AG10803 (cell line): Measurements from ENCODE around the gene PCP4.

Experiments
- DNase-seq: peaks from one replicate; pipeline ENCODE4 v3.0.0; 2010; ENCODE audit warnings: low read depth
- H3K4me3 ChIP-seq: 2 replicates; pipeline ENCODE4 v1.5.1; 2011; ENCODE audit warnings: mild to moderate bottlenecking, low read length, control low read depth
- TF ChIP-seq, protein P1 (sequence below): conservative IDR thresholded peaks from 2 replicates; pipeline ENCODE4 v1.5.1; 2011; ENCODE audit warnings: mild to moderate bottlenecking, low read length, control low read depth, inconsistent platforms

Gene PCP4

DNA sequence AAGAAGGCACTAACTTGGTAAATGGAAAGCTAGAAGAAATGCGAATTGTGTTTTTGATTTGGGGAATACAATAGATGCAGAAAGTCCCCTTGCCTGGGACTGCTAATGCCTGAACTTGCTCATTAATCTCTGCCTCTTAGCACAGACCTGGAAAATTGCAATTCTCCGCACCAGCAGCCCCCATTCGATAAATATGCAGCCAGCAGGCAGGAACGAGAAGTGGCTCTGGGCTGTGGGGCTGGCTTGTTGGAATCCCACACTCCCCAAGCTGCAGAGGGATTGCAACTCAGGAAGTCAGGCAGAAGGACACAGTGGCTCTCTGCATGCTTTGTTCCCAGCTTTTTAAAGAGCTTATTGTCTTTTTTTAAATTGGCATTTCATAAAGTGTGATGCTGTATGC lies 51.3 kb downstream of the PCP4 start:
- DNase-seq = no peak
- TF ChIP-seq, protein P1, sequence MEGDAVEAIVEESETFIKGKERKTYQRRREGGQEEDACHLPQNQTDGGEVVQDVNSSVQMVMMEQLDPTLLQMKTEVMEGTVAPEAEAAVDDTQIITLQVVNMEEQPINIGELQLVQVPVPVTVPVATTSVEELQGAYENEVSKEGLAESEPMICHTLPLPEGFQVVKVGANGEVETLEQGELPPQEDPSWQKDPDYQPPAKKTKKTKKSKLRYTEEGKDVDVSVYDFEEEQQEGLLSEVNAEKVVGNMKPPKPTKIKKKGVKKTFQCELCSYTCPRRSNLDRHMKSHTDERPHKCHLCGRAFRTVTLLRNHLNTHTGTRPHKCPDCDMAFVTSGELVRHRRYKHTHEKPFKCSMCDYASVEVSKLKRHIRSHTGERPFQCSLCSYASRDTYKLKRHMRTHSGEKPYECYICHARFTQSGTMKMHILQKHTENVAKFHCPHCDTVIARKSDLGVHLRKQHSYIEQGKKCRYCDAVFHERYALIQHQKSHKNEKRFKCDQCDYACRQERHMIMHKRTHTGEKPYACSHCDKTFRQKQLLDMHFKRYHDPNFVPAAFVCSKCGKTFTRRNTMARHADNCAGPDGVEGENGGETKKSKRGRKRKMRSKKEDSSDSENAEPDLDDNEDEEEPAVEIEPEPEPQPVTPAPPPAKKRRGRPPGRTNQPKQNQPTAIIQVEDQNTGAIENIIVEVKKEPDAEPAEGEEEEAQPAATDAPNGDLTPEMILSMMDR = no peak
- no peak overlapping the region for H3K4me3 ChIP-seq

DNA sequence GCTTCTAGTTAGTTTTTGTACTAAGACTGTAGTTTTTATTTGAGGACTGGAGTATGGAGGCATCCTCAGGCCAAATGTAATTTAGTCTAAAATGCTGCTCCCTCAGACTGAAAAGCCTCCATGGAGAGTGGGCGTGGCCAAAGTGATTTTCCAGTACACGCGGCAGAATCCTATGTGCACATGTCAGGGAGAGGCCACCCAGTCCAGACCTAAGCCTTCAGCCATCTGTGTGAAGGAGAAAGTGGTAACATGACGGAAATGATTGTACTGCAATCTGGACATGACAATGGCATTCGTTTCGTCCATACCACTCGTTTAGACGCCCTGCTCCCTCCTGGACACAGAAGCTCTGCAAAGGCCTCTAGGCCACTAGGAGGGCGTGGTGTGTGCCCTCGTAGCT lies 56.2 kb downstream of the PCP4 start:
- DNase-seq = no peak
- H3K4me3 ChIP-seq = no peak overlapping the region
- TF ChIP-seq, protein P1 = no peak

DNA sequence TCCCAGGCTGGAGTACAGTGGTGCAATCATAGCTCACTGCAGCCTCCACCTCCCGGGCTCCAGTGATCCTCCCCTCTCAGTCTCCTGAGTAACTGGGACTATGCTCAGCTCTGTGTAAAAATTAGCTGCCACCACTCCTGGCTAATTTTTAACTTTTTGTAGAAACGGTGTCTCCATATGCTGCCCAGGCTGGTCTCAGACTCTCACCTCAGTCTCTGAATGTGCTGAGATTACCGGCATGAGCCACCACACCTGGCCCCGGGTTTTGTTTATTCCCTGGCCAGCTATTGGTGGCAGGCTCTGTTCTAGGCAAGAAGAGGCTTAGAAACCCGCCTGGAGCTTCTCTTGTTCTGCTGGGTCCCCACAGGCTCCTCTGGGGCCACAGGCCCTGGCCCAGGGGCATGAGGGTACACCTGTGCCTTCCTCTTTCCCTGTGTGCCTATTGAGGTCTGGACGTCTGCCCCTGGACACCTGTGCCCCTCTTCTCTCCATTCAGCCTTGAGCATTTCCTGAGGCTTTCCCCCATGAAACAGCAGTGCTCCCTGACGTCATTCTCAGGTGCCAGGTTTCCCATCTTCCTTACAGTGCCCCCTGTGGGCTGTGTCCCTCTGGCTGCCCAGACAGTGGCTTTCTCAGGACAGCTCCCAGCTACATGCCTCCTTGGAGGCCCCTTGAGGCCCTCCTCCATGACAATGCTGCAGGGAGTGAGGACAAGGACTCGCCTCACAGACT lies 57.5 kb downstream of the PCP4 start:
- TF ChIP-seq, protein P1 = no peak
- DNase-seq = no peak
- H3K4me3 ChIP-seq = no peak overlapping the region

DNA sequence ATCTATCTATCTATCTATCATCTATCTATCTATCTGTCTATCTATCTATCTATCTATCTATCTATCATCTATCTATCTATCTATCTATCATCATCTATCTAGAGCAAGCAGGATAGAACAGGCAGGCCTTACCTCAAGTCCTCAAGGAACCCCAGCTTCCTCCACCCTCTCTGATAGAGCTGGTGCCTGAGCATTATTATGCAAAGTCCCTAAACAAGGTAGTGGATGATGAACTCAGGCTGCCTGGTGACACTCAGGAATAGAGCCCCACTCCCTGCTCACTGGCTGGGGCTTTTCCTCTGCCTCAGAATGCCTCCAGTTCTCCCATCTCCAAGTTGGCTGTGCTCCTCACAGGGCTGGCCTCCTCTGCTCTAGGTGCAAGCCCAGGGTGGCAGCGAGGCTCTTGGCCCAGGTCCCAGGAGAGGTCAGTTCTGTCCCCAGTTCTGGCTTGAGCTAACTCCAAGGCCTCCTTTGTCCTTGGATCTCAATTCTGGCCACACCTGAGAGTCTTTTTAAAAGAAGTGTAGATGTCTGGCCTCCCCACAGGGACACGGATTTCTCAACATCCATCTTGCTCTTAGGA lies 60.2 kb downstream of the PCP4 start:
- no peak for DNase-seq
- no peak overlapping the region for H3K4me3 ChIP-seq
- TF ChIP-seq, protein P1 = no peak

DNA sequence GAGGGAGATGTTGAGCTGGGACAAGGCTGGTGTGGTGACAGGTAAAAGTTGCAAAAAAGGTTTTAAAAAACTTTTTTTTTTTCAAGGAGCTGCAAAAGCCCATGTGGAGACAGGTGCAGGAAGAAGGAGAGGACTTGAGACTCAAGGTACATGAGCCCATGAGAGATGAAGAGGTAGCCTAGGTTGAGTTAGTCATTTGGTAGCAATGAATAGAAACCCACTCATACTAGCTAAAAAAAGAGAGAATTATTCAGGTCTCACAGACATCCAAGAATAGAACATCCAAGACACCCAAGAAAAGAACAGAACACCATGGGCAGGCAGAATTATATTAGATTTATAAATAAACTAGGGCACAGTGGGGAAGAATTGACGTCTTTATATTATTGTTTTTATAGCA lies 65.1 kb downstream of the PCP4 start:
- H3K4me3 ChIP-seq = no peak overlapping the region
- TF ChIP-seq, protein P1 = no peak
- DNase-seq = no peak

DNA sequence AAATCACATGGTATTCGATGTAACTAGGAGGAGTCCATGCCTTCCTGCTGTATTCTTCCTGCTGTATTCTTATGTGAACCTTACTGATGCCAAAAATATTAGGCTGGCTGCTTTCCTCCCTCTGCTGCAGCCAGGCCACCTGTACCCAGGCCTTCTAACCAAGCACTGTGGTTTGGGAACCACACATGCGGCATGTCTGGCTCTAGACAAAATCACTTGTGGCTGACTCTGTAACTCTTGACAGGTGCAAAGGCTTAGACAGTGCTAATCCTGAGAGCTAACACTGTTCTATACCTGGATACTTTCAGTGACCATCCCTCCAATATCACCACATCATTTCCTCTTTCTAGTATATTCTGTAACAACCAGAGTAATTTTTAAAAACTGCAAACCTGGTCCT lies 67.7 kb downstream of the PCP4 start:
- DNase-seq = no peak
- TF ChIP-seq, protein P1 = no peak
- H3K4me3 ChIP-seq = no peak overlapping the region

DNA sequence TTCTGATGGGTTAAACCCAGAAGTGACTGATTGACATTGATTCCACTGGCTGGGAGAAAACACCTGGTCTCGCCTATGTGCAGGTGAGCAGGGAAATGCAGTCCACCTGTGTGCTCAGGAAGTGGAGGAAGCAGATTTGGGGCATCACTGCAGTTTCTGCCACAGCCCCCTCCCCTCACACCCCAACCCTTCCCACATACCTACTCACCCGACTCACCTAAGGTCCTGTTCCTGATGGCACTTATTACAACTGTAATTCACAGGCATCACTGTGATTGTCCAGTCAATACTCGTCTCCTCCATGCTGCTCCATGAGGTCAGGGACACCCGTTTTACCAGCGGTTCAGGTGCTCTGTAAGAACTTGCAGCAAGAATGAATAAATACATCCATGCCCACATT lies 68.5 kb downstream of the PCP4 start:
- H3K4me3 ChIP-seq = no peak overlapping the region
- DNase-seq = no peak
- TF ChIP-seq, protein P1 = no peak
